SU-DHL-6 (cell line): Measurements from ENCODE around the gene MKI67.

ENCODE experiments used
- CTCF ChIP-seq: fragments of 200-600 bp; sonication (generic); IDR thresholded peaks from one replicate; pipeline ENCODE4 v1.5.1; 2017; ENCODE audit warnings: antibody characterized with exemption, mild to moderate bottlenecking, low read length, moderate library complexity; ENCODE audit not compliant: insufficient read depth, poor library complexity, severe bottlenecking
- EZH2phosphoT487 ChIP-seq: fragments of 200-600 bp; sonication (generic), shearing (Covaris generic); conservative IDR thresholded peaks from 2 replicates; pipeline ENCODE4 v1.6.1; 2018; ENCODE audit warnings: mild to moderate bottlenecking, antibody characterized with exemption, low read length, moderate library complexity, mixed read lengths

DNA sequence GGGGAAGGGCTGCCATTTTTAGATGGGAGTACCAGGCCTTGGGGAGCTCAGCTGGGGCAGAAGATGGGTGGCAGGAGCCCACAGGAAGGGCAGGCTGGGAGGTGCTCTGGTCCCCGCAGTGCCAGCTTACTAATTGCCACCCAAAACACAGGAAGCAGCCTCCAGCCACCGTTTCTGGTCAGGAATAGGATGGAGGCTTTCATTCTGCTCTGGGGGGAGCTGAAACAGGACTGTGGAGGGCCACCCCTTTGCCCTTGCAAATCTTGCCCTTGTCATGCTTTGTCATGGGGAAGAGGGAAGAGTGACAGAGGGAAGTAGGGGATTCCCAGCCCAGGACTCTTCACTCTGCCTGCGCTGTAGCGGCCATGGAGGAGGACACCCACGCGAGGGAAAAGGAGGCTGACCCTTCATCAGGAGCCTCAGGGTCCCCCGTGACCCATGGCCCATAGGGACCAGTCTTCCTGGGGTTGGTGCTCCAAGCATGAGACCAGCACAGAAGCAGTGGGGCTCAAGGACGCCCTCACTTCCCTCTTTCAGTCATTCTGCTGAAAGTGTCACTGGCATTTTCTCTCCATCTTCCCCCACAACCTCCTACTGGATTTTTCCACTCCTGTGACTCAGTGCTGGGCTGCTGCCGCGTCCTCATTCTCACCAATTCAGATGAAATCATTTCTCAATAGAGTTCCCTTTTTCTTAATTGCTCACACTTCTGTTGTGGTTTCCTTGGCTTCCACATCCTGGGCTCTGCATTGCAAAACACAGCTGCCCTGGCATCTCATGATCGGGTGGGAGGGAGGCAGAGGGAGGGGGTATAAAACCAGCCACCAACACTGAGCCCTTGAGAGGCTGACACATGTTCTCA lies 61.9 kb downstream of the MKI67 start:
- TF ChIP-seq CTCF (no peak), EZH2phosphoT487 (no peak)
